Astrocyte (in vitro differentiated cells and primary cell): Measurements from ENCODE around the gene PCCA. TPM values are rescaled to one million over a fixed set of nuclear protein-coding genes. Genes with fewer than 3 reads are reported as not detected.
A peak's percentile ranks its signal among the peaks of the same experiment; 100 is the strongest.

ENCODE experiments used
- DNase-seq: peaks from one replicate; pipeline ENCODE4 v3.0.0-alpha.2; 2010; ENCODE audit warnings: low read depth
- FAIRE-seq: peaks from 2 replicates; lab custom pipeline; 2011; peaks lifted over from hg19 to GRCh38; lab: Jason Lieb, UNC
- H2AFZ ChIP-seq: 2 replicates; pipeline ENCODE4 v1.6.0; 2012; ENCODE audit warnings: low read depth, low read length, inconsistent platforms
- H3K27ac ChIP-seq: 2 replicates; pipeline ENCODE4 v1.5.1; 2011; ENCODE audit warnings: low read depth, low read length, inconsistent platforms
- H3K27me3 ChIP-seq: 2 replicates; pipeline ENCODE4 v1.6.0; 2011; ENCODE audit warnings: low read length, inconsistent platforms; ENCODE audit not compliant: insufficient read depth
- H3K36me3 ChIP-seq: 2 replicates; pipeline ENCODE4 v1.5.1; 2011; ENCODE audit warnings: low read length, inconsistent platforms; ENCODE audit not compliant: insufficient read depth
- H3K4me1 ChIP-seq: 2 replicates; pipeline ENCODE4 v1.5.1; 2011; ENCODE audit warnings: low read length, inconsistent platforms; ENCODE audit not compliant: insufficient read depth
- H3K4me2 ChIP-seq: 2 replicates; pipeline ENCODE4 v1.6.0; 2012; ENCODE audit warnings: low read length, inconsistent platforms
- H3K4me3 ChIP-seq: 2 replicates; pipeline ENCODE4 v1.5.1; 2011; ENCODE audit warnings: low read depth, mild to moderate bottlenecking, low read length, inconsistent platforms; ENCODE audit not compliant: insufficient read depth
- H3K79me2 ChIP-seq: 2 replicates; pipeline ENCODE4 v1.6.0; 2012; ENCODE audit warnings: mild to moderate bottlenecking, low read length, inconsistent platforms; ENCODE audit not compliant: insufficient read depth
- H3K9ac ChIP-seq: 2 replicates; pipeline ENCODE4 v1.6.0; 2012; ENCODE audit warnings: mild to moderate bottlenecking, low read length, inconsistent platforms
- H3K9me3 ChIP-seq: 2 replicates; pipeline ENCODE4 v1.5.1; 2012; ENCODE audit warnings: low read depth, mild to moderate bottlenecking, low read length, inconsistent platforms; ENCODE audit not compliant: insufficient read depth
- H4K20me1 ChIP-seq: 2 replicates; pipeline ENCODE4 v1.6.0; 2012; ENCODE audit warnings: low read length, inconsistent platforms; ENCODE audit not compliant: insufficient read depth
- H3K27ac Mint-ChIP-seq: one replicate; pipeline ENCODE4 v1.8.0; 2021; ENCODE audit warnings: mild to moderate bottlenecking, mixed read lengths; ENCODE audit not compliant: unreplicated experiment
- H3K27me3 Mint-ChIP-seq: one replicate; pipeline ENCODE4 v1.8.0; 2021; ENCODE audit warnings: low read depth, mixed read lengths; ENCODE audit not compliant: unreplicated experiment
- H3K36me3 Mint-ChIP-seq: one replicate; pipeline ENCODE4 v1.8.0; 2021; ENCODE audit warnings: low read depth, mixed read lengths; ENCODE audit not compliant: unreplicated experiment
- H3K4me1 Mint-ChIP-seq: one replicate; pipeline ENCODE4 v1.8.0; 2021; ENCODE audit warnings: low read depth, mixed read lengths; ENCODE audit not compliant: unreplicated experiment
- H3K4me3 Mint-ChIP-seq: one replicate; pipeline ENCODE4 v1.8.0; 2021; ENCODE audit warnings: mild to moderate bottlenecking, moderate library complexity, mixed read lengths; ENCODE audit not compliant: unreplicated experiment
- H3K9me3 Mint-ChIP-seq: one replicate; pipeline ENCODE4 v1.8.0; 2021; ENCODE audit warnings: mild to moderate bottlenecking, mixed read lengths; ENCODE audit not compliant: unreplicated experiment
- CTCF ChIP-seq: IDR thresholded peaks from 2 replicates; pipeline ENCODE4 v1.5.1; 2011; ENCODE audit warnings: low read depth, mild to moderate bottlenecking, inconsistent platforms, low read length, moderate library complexity; ENCODE audit not compliant: insufficient read depth
- EZH2 ChIP-seq: IDR thresholded peaks from 2 replicates; pipeline ENCODE4 v1.6.1; 2012; ENCODE audit warnings: mild to moderate bottlenecking, low read length, inconsistent platforms; ENCODE audit not compliant: insufficient read depth
- total RNA-seq: library from RNA; stranded (reverse); gene quantifications from 2 replicates; pipeline ENCODE4 v1.2.1, GENCODE V29; 2021

Gene PCCA
- total RNA-seq, 1 donor from 2014 or later = 13.9 TPM

GRCh38 chr13:100240109-100240779, 151.4 kb downstream of the PCCA start:
- TF ChIP-seq EZH2 (no peak), CTCF (no peak)
- no peak overlapping the region for H3K4me2 ChIP-seq
- Mint-ChIP-seq H3K36me3 (no peaks in the 10 kb centered on the region), H3K27me3 (no peaks in the 10 kb centered on the region), H3K4me3 (no peak overlapping the region), H3K27ac (no peak overlapping the region), H3K9me3 (no peaks in the 10 kb centered on the region), H3K4me1 (peaks cover 3% of the 10 kb centered on the region)
- no peaks in the 10 kb centered on the region for H4K20me1 ChIP-seq
- no peak for FAIRE-seq
- no peak for DNase-seq
- no peak overlapping the region for H3K4me3 ChIP-seq
- H3K9me3 ChIP-seq = no peaks in the 10 kb centered on the region
- H3K79me2 ChIP-seq = no peaks in the 10 kb centered on the region
- no peak overlapping the region for H3K9ac ChIP-seq
- H3K36me3 ChIP-seq = no peaks in the 10 kb centered on the region
- H2AFZ ChIP-seq = no peak overlapping the region
- no peaks in the 10 kb centered on the region for H3K4me1 ChIP-seq
- no peaks in the 10 kb centered on the region for H3K27me3 ChIP-seq
- H3K27ac ChIP-seq = no peak overlapping the region

- no peaks in the 10 kb centered on the region for H3K79me2 ChIP-seq
- H3K4me2 ChIP-seq = no peak overlapping the region
Observed at GRCh38 chr13:100244431-100244830, 155.5 kb downstream of the PCCA start.

More at GRCh38 chr13:100244431-100244830, 155.5 kb downstream of the PCCA start:
- Mint-ChIP-seq H3K9me3 (peaks cover 11% of the 10 kb centered on the region), H3K36me3 (peaks cover 8% of the 10 kb centered on the region), H3K4me3 (no peak overlapping the region), H3K27me3 (no peaks in the 10 kb centered on the region), H3K27ac (no peak overlapping the region), H3K4me1 (peaks cover 3% of the 10 kb centered on the region)
- no peak overlapping the region for H2AFZ ChIP-seq
- no peaks in the 10 kb centered on the region for H3K36me3 ChIP-seq
- no peak overlapping the region for H3K27ac ChIP-seq
- TF ChIP-seq CTCF (no peak), EZH2 (no peak)
- DNase-seq (peak; percentile 6), FAIRE-seq (no peak)
- no peaks in the 10 kb centered on the region for H3K27me3 ChIP-seq
- H3K4me1 ChIP-seq = no peaks in the 10 kb centered on the region
- H3K9me3 ChIP-seq = no peaks in the 10 kb centered on the region
- no peaks in the 10 kb centered on the region for H4K20me1 ChIP-seq
- H3K9ac ChIP-seq = no peak overlapping the region
- no peak overlapping the region for H3K4me3 ChIP-seq
